ENCODE results near the gene PXMP4.

PXMP4 gene

GRCh38 chr20:33744773-33745385, 24.8 kb upstream of the PXMP4 start:
- no peak for TF ChIP-seq CTCF (conservative IDR thresholded peaks at IDR 0.05; ENCODE audit: low read depth, low read length)
- H3K4me3 ChIP-seq (ENCODE audit: low read length): no peak overlapping the region
- DNase-seq (ENCODE audit: low read depth): no peak

GRCh38 chr20:33744181-33744580, 24.1 kb upstream of the PXMP4 start:
- no peak overlapping the region for H3K4me3 ChIP-seq (ENCODE audit: low read length)
- TF ChIP-seq CTCF (conservative IDR thresholded peaks at IDR 0.05; ENCODE audit: low read depth, low read length): no peak
- no peak for DNase-seq (ENCODE audit: low read depth)

- no peak for TF ChIP-seq CTCF (conservative IDR thresholded peaks at IDR 0.05; ENCODE audit: low read depth, low read length)
- H3K4me3 ChIP-seq (ENCODE audit: low read length): no peak overlapping the region
- DNase-seq (ENCODE audit: low read depth): no peak
These were observed 20.1 kb upstream of the PXMP4 start for GRCh38 chr20:33740189-33740588.

- no peak for DNase-seq (ENCODE audit: low read depth)
- no peak overlapping the region for H3K4me3 ChIP-seq (ENCODE audit: low read length)
- no peak for TF ChIP-seq CTCF (conservative IDR thresholded peaks at IDR 0.05; ENCODE audit: low read depth, low read length)
These were observed 19.4 kb upstream of the PXMP4 start for GRCh38 chr20:33739493-33739892.

GRCh38 chr20:33736962-33737361, 16.9 kb upstream of the PXMP4 start:
- no peak overlapping the region for H3K4me3 ChIP-seq (ENCODE audit: low read length)
- no peak for TF ChIP-seq CTCF (conservative IDR thresholded peaks at IDR 0.05; ENCODE audit: low read depth, low read length)
- no peak for DNase-seq (ENCODE audit: low read depth)

- H3K4me3 ChIP-seq (ENCODE audit: low read length): no peak overlapping the region
- no peak for DNase-seq (ENCODE audit: low read depth)
These were observed 13.8 kb upstream of the PXMP4 start for GRCh38 chr20:33733654-33734576.

More at GRCh38 chr20:33733654-33734576, 13.8 kb upstream of the PXMP4 start:
- TF ChIP-seq CTCF (conservative IDR thresholded peaks at IDR 0.05; ENCODE audit: low read depth, low read length): no peak

All from retinal pigment epithelial cell (primary cell).